ELR (cell line): Measurements from ENCODE around the gene RAB25.

Experiments used
- DNase-seq: peaks from one replicate; pipeline ENCODE4 v3.0.0-alpha.2; 2015; ENCODE audit warnings: low read depth

The RAB25 gene

GRCh38 chr1:156117414-156118176 is 56.6 kb downstream of the RAB25 start:
- no peak for DNase-seq

GRCh38 chr1:156118177-156118868 is 57.4 kb downstream of the RAB25 start:
- DNase-seq, result peak; percentile 59

DNA sequence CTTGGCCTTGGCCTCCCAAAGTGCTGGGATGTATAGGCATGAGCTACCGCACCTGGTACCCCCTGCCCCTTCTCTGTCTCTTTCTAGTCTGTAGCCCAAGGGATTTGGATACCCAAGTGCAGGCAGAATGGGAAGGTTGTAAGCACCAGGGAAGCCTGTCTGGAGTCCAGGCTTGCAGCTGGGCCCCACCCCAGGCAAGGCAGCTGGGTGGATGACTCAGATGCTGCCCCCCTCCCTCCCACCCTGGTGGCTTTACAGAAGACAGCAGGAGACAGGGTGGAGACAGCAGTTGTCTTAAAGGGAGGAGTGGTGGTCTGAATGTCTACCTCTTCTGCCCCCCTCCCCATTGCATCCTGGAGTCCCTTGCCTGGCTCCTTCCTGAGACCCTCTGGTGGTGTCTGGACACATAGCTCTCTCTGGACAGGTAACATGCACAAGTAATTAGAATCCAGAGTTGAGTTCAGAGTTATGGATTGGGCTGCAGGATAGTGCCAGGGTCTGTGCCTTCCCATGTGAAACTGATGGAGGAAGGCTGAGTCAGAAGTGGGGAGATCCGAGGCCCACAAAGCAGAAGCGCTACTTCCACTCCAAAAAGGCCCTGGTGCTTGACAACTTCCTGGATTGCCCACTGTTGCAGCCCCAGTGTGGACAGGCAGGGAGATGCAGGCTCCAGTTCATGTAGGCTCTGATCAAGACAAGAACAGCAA is 58.7 kb downstream of the RAB25 start:
- DNase-seq, result peak; percentile 84
